ENCODE measurements around the gene RBMS1.

DNA sequence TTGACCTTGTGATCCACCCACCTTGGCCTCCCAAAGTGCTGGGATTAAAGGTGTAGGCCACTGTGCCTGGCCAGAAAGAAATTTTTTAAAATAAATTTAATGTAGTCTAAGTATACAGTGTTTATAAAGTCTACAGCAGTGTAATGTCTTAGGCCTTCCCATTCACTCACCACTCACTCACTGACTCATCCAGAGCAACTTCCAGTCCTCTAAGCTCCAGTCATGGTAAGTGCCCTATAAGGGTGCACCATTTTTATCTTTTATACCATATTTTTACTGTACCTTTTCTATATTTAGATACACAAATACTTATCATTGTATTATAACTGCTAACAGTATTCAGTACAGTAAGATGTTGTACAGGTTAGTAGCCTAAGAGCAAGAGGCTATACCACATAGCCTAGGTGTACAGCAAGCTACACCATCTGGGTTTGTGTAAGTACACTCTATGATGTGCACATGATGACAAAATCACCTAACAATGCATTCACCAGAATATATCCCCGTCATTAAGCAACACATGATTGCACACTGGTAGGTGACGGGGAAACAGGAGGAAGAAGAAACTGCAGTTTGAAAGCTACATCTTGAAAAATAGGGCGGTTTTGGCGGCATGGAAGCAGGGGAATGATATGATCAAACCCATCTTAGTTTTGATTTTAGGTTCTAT lies 188.4 kb downstream of the RBMS1 start:
- no peak for TF ChIP-seq ZFP36 (IDR thresholded peaks at IDR 0.05; ENCODE audit: borderline replicate concordance, partially characterized antibody)
- no peak for TF ChIP-seq POLR2AphosphoS2 (conservative IDR thresholded peaks at IDR 0.05; ENCODE audit: low read length)
